Stimulated activated CD8-positive, alpha-beta memory T cell treated with anti-CD3 and anti-CD28 coated beads, Interleukin-15, amount 100 ng/mL, for 1 hour (primary cell): ENCODE data around the gene RAB44.
"Not testable (repeated sequence)": the region's sequence is repeated elsewhere in the genome, so short reads cannot be mapped to it uniquely, and the experiment has no call there.

Source experiments
- DNase-seq: peaks from one replicate; pipeline ENCODE4 v3.0.0-alpha.2; 2020; ENCODE audit warnings: low read depth

The RAB44 gene

DNA sequence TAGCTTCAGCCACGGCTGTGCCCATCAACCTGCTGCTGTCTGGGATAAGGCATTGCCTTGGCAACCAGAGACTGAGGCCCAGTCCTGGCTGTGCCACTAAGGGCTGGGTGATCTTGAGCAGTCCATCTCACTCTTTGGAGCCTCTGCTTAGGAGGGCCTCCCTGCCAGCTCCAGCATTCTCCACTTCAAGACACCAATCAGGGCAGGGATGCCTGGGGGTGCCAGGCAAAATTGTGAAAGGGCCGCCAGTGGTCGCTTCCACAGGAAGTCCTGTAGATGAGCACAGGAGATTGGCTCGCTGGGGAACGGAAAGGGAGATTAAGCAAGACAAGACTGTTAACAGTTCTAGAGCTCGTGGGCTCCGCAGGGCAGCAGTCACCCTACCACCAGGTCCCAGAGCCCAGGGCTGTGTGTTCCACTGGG lies at the start of gene RAB44:
Gene RAB44 (plus strand): TSS at position 346 of the 423 bp plus-strand sequence. CDS start 6,410 bp downstream, outside the sequence.
- no peak for DNase-seq

- no peak for DNase-seq
These were observed 48.5 kb upstream of the RAB44 start for GRCh38 chr6:36649086-36649485.

GRCh38 chr6:36649701-36650484 lies 47.7 kb upstream of the RAB44 start:
- DNase-seq: no peak

GRCh38 chr6:36650848-36651478 lies 46.7 kb upstream of the RAB44 start:
- DNase-seq: no peak

DNA sequence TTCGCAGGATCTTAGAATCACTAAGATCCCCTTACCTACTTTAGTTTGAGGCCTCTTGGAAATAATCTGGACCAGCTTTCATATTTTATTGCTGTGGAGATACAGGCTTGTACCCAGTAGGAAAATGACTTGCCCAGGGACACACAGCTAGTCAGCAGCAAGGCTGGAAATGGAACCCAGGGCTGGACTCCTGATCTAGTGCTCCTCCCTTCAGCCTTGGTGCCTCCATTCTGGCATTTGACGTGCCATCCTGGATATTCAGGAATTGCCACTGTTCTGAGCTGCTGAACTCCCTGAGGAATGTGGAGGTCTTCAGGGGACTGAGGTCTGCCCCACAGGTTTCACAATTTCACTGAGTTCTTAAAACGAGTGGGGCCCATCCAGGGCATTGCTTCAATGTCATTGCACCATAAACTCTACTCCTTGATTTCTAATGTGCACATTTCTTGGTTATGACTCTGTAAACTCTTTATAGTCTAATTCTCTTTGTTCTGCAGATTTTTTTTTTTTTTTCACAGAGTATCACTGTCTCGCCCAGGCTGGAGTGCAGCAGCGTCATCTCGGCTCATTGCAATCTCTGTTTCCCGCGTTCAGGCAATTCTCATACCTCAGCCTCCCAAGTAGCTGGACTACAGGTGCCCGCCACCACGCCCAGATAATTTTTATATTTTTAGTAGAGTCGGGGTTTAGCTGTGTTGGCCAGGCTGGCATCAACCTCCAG lies 45.8 kb upstream of the RAB44 start:
- DNase-seq: no peak

GRCh38 chr6:36654469-36654868 lies 43.2 kb upstream of the RAB44 start:
- not testable (repeated sequence) for DNase-seq

- DNase-seq: no peak
These were observed 42.4 kb upstream of the RAB44 start for GRCh38 chr6:36655085-36655724.

DNA sequence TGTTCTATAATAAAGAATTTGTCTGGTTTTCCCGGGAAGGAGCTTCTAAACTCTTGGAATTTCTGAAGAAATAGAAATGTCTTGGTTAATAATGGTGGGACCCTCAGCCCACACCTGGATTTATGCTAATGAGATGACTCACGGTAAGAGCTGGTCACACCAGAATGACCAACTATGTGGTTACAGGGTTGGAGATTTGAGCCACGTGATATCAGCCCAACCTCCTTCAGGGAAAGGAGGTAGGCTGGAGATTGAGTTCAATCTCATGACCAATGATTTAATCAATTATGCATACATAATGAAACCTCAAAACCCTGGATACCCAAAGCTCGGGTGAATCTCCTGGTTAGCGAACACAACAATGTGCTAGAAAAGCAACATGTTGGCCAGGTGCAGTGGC lies 41.2 kb upstream of the RAB44 start:
- no peak for DNase-seq

DNA sequence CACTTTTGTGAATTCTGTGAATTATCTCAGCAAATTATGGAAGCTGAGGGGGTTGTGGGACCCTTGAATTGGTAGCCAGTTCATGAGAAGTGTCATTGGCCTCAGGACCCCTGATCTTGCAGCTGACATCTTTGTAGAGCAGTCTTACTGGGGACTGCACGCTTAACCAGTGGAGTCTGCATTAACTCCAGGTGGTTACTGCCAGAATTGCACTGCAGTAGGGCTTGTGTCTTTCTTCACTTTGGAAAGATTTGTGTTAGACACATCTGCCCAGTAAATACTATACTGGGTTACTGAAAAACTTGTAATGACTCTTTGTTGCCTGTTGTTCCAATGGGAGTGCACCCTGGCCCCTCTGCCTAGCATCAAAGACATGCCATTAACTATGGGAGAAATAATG lies 40.4 kb upstream of the RAB44 start:
- no peak for DNase-seq

DNA sequence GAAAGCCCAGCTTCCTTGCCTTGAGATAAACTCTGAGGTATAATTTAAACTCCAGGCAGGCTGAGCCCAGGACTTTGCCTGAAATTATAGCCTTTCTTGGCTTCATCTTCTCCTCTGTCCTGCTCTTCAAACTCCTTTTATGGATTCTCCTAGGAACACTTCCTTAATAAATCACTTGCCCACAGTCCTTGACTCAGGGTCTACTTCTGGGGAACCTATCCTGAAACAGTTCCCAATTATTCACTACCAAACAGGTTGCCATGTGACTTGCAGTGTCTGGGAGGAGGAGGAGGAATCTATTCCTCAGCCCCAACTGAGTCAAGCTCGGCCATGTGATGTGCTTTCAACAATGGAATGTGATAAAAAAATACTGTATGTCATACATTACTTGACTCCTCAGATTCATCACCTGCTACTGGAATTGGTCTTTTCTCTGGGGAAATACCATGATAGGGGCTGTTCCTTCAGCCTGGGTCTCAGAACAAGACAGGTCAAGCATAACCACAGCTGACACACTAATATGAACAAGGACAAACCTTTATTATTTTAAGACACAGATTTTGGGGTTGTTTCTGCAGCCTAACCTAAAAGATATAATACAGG lies 39.6 kb upstream of the RAB44 start:
- no peak for DNase-seq

- DNase-seq: no peak
These were observed 38.4 kb upstream of the RAB44 start for GRCh38 chr6:36659271-36659670.

DNA sequence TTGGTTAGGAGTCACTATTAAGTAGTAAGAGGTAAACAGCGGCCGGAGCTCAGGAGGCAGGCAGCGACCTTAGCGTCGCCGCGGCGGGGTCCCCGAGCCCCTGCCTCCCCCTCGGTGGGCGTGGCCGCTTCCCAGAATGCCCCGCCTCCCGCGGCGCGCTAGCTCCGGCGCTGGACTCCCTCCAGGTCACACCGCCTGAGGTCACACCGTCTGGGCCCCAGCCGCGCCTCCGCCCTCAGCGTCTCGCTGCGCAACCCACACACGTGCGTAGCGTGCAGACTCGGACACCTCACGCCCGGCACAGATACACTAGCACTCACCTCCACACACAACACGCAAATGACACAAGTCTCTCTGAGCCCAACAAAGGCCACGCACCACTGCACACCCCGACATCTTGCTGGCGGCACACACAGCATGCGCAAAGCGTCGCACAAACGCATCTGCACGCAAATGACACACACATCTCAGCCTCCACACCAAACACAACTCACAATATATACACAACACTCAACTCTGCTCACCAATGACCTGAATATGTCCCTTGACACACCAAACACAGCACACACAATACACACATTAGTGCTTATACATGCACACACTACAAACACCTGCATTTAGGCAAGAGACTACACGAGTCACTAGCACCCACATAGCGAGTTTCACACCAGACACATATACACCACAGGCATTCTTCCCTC lies 36.7 kb upstream of the RAB44 start:
- DNase-seq: no peak

DNA sequence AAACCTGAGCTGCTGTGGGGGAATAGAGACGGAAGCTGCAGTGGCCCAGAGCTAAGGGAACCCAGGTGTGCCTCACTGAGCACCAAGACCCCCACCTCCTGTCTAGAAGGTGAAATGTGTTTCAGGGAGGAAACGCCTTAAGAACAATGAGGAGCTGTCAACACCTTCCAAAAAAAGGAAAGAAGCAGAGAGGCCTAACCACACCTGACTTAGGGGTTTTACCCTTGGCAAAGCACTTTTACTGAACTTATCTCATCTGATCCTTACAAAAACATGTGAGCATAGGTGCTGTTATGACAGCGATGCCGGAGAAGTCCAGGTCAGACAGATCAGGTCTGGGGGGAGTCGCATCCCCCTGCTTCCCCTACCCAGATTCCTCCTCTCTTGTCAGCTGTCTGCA lies 35.2 kb upstream of the RAB44 start:
- no peak for DNase-seq

- no peak for DNase-seq
These were observed 34.8 kb upstream of the RAB44 start for GRCh38 chr6:36662827-36663256.

DNA sequence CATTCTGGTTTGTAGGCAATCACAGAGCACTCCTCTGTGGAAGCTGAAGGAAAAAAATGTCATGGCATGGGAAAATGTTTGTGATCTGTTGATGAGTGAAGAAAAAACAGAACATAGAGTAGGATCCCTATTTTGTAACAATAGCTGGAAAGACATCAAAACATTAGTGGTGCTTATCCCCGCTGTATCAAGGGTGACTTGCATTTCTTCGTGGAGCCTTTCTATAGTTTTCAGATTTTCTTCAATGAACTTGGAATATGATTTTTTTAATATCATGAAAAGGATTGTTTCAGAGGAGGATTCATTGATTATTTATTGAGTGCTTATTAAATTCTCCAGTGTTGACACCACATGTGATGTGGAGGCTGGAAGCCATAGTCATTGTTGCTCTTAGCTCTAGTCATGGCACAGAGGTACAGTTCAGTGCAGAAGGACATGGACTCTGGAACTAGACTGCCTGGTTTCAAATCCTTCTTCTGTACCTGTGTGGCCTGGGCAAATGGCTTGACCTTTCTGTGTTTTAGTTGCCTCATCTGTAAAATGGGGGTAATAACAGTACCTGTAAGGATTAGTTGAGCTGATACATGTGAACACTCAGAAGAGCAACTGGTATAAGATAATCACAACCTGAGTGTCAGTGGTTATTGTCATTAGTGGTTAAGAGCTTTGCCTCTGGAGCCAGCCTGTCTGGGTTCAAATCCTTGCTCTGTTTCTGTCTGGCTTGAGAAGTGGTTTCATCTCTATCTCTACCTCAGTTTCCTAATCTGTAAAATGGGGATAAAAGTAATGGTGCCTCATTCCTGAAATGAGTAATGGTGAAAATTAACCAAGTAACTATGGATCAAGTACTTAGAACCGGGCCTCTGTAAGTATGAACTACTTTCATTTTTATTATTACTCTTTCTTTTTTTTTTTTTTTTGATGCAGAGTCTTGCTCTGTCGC lies 33.9 kb upstream of the RAB44 start:
- DNase-seq: no peak

DNA sequence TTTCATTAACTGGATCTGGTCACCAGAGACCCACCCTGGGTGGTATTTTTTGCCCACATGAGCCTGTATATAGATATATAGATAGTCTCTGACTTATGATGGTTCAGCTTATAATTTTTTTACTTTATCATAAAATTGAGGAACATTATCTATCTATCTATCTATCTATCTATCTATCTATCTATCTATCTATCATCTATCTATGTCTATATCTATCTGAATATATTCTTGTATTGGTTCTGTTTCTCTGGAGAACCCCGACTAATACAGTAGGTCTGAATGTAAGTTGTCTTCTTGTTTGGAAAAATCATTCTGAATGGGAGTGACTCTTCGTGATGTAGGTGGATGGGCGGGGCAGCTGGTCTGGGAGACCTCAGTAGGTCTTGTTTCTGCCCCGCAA lies 32.4 kb upstream of the RAB44 start:
- DNase-seq: no peak

- no peak for DNase-seq
These were observed 31.3 kb upstream of the RAB44 start for GRCh38 chr6:36666287-36666686.

DNA sequence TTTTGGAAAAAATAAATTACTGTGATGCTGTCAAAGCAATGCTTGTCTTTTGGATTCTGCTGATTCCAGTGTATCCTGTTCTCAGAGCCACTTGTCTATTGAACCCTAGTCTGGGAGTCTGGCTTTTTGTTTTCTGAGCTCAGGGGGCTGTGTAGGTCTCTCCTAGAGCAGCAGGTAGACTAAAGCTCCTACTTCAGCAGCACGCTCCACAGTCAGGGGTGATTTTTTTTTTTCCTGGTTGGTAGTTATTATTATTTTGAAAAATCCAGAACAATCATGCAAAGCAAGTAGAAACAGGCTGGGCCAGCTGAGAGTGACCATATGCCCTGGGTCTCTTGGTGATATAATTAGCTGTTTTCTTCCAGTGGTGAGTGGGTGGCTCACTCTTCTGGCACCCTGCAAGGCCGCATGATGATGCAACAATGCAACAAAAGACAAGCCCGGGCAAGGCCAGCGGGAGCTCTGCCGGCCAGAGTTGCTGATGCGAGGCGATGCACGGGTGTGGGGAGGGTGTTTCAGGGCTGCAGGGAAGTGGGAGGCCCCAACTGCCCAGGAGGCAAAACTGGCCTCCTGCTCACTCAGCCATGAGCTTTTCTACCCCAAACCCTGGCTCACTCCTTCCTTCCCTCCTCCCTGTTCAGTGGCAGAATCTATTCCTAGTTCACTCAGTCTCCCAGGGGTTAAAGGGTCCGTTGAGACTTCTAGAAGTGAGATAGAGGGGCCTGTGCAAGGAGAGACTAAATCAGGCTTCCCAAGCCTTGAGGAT lies 30.6 kb upstream of the RAB44 start:
- no peak for DNase-seq

- DNase-seq: no peak
These were observed 29.0 kb upstream of the RAB44 start for GRCh38 chr6:36668591-36668990.

- no peak for DNase-seq
These were observed 28.6 kb upstream of the RAB44 start for GRCh38 chr6:36669002-36669401.
